Mucosa of stomach (tissue), 1 donor: ENCODE results near the gene AKAP6.

Source experiments
- H3K27me3 ChIP-seq: one replicate; pipeline ENCODE4 v1.7.0; 2013; ENCODE audit warnings: mild to moderate bottlenecking, low read length; ENCODE audit not compliant: control insufficient read depth, insufficient read depth
- H3K36me3 ChIP-seq: one replicate; pipeline ENCODE4 v1.7.0; 2013; ENCODE audit warnings: low read length; ENCODE audit not compliant: control insufficient read depth, insufficient read depth
- H3K4me1 ChIP-seq: one replicate; pipeline ENCODE4 v1.7.0; 2013; ENCODE audit warnings: mild to moderate bottlenecking, low read length; ENCODE audit not compliant: control insufficient read depth, insufficient read depth
- H3K4me3 ChIP-seq: one replicate; pipeline ENCODE4 v1.7.0; 2013; ENCODE audit warnings: low read length
- H3K9ac ChIP-seq: one replicate; pipeline ENCODE4 v1.7.0; 2013; ENCODE audit warnings: mild to moderate bottlenecking, low read length, moderate library complexity
- H3K9me3 ChIP-seq: one replicate; pipeline ENCODE4 v1.7.0; 2013; ENCODE audit warnings: mild to moderate bottlenecking, low read length, moderate library complexity; ENCODE audit not compliant: control insufficient read depth
- donor health status: Pancreatic carcinoma.

The AKAP6 gene

DNA sequence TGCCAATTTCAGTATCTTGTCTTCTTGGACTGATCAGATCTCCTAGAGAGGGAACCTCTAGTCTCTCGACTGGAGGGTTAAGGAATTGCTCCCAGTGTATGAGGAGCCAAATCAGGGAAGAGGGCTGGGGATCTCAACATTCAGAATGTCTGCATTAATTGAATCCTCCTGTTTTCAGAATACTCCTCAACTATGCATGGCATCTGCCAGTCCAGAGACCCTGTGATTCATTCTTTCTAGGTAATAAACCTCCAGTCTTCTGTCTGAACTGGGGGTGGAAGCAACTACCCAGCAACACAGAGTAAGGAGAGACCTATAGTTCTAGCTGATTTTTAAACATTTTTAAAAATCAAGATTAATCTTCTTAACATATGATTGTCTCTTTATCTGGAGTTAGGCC lies 92.7 kb downstream of the AKAP6 start:
- H3K4me1 ChIP-seq = no peaks in the 10 kb centered on the region
- H3K4me3 ChIP-seq = no peak overlapping the region
- no peaks in the 10 kb centered on the region for H3K27me3 ChIP-seq
- H3K36me3 ChIP-seq = no peaks in the 10 kb centered on the region
- no peak overlapping the region for H3K9ac ChIP-seq
- no peaks in the 10 kb centered on the region for H3K9me3 ChIP-seq

DNA sequence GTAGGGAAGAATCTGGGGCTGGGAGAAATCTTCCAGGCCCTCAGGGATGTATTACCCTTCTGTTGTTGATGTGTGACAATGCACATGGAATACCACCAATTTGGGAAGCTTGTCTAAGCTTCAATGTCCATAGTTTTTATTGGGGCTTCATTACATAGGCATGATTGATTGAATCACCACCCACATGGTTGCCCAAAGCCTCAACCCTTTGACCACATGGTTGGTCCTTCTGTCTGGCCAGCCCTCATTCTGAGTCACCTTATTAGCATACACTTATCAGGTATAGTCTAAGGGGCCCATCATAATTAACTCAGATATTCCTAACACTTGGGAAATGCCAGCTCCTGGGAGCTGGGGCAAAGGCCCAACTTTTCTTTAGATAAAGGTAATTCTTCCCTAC lies 93.3 kb downstream of the AKAP6 start:
- Histone ChIP-seq H3K36me3 (no peaks in the 10 kb centered on the region), H3K4me1 (no peaks in the 10 kb centered on the region), H3K27me3 (no peaks in the 10 kb centered on the region), H3K9ac (no peak overlapping the region), H3K4me3 (no peak overlapping the region), H3K9me3 (no peaks in the 10 kb centered on the region)

DNA sequence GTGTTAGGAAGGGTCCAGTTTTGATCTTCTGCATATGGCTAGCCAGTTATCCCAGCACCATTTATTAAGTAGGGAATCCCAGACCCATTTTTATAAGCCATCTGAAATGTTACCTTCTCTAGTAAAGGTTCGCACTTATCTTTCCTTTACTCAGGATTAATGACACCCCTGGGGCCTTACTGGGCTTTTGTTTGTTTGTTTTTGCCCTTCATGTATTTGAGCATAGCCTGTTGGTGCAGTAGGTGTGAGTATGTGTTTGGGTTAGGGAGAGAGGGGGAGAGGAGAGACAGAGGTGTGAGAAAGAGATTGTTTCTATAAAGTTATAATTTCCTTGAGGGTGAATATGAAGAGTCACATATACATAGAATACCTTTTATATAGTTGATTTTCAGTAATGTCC lies 96.9 kb downstream of the AKAP6 start:
- Histone ChIP-seq H3K9me3 (no peaks in the 10 kb centered on the region), H3K4me3 (no peak overlapping the region), H3K4me1 (no peaks in the 10 kb centered on the region), H3K9ac (no peak overlapping the region), H3K36me3 (no peaks in the 10 kb centered on the region), H3K27me3 (no peaks in the 10 kb centered on the region)

DNA sequence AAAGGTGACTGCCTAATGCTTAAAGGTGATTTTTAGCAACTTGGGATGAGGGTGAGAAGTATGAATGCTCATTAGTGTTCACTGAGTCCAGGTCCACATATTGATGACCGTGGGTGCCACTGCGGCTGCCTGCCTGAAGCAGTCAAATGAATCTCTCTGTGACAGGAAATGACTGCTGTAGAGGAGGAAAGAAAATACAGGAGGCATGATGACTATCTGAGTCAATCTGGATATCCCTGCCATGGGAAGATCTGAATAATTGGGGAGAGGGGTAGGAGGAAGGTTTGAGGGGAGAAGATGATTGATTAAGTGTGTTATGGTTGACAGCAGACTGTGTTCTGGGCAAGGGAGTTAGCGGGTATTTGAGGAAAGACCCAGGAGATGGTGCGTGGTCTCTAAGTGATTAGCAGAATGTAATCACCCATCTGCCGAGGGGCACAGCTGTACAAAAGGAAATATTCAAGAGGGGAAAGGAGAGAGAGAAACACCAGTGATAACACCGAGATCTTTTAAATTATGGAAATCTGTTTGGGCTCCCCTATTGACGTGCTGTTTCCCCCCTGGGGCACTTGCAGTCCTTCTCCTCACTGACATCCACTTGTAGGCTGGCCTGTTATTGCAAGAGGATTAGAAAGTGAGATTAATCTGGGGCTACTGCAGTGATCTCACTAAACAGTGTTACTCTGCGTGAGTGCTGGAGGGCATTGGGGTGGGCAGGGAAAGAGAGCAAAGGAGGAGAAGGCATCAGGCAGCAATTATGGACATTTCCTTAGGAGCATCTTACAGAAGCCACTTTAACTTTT lies 97.7 kb downstream of the AKAP6 start:
- Histone ChIP-seq H3K9ac (no peak overlapping the region), H3K27me3 (no peaks in the 10 kb centered on the region), H3K4me3 (no peak overlapping the region), H3K9me3 (no peaks in the 10 kb centered on the region), H3K36me3 (no peaks in the 10 kb centered on the region), H3K4me1 (no peaks in the 10 kb centered on the region)

DNA sequence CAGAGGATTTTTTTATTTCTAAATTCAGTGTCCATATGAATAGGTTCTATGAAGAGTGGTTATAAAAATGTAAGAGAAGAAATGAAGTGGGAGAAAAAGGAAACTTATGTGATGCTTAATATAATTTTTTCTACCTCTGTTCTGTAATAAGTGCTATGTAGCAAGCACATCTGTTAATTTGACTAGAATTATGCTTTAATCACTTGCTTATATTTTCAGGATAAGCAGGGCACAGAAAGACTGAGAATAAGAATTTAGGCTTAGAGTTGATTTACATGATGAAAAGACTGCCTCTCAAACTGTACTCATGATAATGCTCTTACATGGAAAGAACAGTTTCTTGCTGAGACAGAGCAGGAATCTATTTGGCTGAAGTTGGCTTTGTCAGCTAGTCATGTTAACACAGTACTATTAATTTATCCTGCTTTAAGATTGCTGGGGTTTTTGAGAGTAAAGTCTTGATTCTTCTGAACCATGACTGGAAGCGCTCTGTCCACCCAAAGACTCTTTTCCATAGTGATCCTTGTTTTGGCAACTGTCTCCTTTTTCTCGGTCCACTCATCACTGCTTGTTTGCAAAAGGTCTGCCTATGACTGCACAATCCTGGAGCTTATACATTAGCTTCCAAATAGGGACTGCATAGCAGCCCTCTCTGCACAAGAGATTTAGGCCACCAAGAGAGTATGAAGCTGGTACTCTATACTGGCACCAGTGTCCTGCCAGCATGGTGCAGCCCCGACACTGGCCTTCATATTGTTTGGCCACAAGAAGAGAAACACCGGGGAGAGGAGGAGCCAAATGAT lies 98.8 kb downstream of the AKAP6 start:
- H3K36me3 ChIP-seq = no peaks in the 10 kb centered on the region
- H3K4me1 ChIP-seq = no peaks in the 10 kb centered on the region
- H3K9ac ChIP-seq = no peak overlapping the region
- no peak overlapping the region for H3K4me3 ChIP-seq
- H3K27me3 ChIP-seq = no peaks in the 10 kb centered on the region
- no peaks in the 10 kb centered on the region for H3K9me3 ChIP-seq

DNA sequence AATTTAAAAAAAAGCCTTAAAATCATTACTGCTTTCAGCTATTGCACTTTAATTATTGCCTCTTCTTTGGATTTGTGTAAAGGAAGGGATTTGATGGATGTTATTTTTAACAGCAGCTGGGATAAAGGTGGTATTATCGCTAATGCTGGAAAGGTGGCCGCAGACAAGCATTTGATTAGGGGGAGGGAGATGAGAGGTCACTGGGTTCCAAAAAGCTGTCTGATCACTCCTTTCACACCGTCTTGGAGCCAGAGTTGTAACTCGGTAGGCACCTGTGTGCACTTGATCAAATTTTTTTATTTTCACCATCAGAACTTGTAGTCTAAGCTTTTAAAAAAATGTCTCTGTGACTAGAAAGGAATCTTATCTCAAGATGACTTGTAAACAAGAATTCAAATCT lies 99.8 kb downstream of the AKAP6 start:
- Histone ChIP-seq H3K4me3 (no peak overlapping the region), H3K9me3 (no peaks in the 10 kb centered on the region), H3K36me3 (no peaks in the 10 kb centered on the region), H3K27me3 (no peaks in the 10 kb centered on the region), H3K4me1 (no peaks in the 10 kb centered on the region), H3K9ac (no peak overlapping the region)

DNA sequence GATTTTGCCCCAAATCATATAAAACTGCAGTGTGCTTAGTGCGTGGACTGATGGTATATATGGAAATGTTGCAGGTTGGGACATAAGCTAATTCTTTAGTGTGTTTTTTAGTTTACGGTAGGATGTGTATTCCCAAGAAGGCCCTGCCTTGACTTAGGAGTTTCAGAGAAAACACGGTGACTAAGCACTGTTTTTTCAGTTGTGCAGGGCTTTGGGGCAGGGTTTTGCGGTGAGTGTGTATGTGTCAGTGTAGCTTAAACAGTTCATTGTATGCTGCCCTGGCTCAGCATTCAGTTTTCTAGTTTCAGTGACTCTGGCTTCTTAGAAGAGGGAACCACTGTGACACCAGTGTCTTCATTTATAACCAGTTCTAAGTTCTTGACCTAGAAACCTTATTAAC lies 101.2 kb downstream of the AKAP6 start:
- H3K4me1 ChIP-seq = no peaks in the 10 kb centered on the region
- H3K36me3 ChIP-seq = no peaks in the 10 kb centered on the region
- H3K27me3 ChIP-seq = no peaks in the 10 kb centered on the region
- H3K4me3 ChIP-seq = no peak overlapping the region
- no peaks in the 10 kb centered on the region for H3K9me3 ChIP-seq
- H3K9ac ChIP-seq = no peak overlapping the region

DNA sequence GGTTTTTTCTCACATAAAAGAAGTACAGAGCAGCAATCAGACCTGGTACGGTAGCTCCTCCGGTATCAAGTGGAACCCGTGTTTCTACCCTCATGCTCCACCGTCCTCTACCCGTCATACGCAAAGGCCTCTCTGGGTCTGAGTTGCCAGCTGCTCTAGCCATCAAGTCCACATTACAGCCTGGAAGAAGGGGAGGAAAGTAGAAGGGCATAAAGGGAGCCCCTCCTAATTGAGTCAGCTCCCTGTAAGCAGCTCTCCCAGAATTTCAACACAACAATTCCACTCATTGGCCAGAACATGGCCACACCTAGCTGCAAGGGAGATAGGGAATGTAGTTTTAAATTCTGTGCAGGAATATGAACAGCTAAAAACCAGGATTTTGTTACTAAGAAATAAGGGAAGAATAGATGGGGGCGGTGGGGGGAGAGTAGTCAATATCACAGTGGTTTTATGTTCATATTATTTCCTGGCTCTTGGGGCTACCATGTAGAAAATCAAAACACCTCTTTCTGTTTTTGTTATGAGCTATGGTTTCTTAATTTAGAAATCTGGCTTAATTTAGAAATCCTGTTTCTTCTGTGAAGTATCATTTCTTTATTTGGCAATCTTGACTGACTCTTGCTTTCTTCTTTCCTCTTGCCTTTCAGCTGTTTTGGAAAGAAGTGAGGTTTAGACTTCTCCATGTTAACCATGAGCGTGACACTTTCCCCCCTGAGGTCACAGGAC lies 103.9 kb downstream of the AKAP6 start:
- H3K4me3 ChIP-seq = no peak overlapping the region

DNA sequence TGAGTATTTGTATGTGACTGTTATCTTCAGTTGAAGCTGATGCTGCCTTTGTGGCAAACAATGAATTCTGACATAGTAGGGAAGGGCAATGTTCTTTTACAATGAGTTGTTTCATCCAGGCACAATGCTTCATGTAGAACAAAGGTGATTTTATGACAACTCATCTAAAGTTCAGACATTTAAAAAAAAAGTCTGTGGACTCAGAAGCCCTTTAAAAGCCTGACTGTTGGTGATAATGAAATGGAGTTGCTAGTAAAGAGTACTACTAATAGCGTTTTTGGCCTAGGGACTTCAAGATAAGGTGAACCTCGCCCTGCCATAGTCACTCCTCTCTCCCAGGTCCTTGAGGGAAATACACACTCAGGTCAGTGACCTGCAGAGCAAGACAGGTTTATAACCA lies 105.1 kb downstream of the AKAP6 start:
- Histone ChIP-seq H3K4me3 (no peak overlapping the region), H3K9ac (no peak overlapping the region), H3K27me3 (no peaks in the 10 kb centered on the region), H3K36me3 (no peaks in the 10 kb centered on the region), H3K9me3 (no peaks in the 10 kb centered on the region), H3K4me1 (no peaks in the 10 kb centered on the region)

More for the DNA sequence above, 103.9 kb downstream of the AKAP6 start:
- no peaks in the 10 kb centered on the region for H3K36me3 ChIP-seq
- H3K4me1 ChIP-seq = no peaks in the 10 kb centered on the region
- no peaks in the 10 kb centered on the region for H3K27me3 ChIP-seq
- no peak overlapping the region for H3K9ac ChIP-seq
- no peaks in the 10 kb centered on the region for H3K9me3 ChIP-seq

DNA sequence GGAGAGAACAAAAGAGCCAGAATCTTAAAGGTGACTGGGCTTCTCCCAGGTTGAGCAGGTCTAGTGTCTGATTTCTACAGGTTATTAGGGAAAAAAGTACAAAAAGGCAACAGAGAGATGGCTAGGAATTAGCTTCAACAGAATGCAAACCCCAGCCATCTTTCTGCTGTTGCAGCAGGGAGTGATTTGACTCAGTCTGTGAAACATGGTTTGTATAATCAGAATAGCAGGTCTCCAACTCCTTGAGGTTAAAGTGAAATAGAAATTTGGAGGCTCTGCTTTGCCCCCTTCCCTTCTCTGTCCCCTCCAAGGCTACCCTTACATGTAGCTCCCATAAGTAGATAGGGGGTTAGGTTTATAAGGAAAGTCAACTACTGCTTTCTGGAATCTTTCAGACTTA lies 105.8 kb downstream of the AKAP6 start:
- H3K27me3 ChIP-seq = no peaks in the 10 kb centered on the region
- H3K4me3 ChIP-seq = no peak overlapping the region
- H3K36me3 ChIP-seq = no peaks in the 10 kb centered on the region
- H3K9me3 ChIP-seq = no peaks in the 10 kb centered on the region
- H3K4me1 ChIP-seq = no peaks in the 10 kb centered on the region
- H3K9ac ChIP-seq = no peak overlapping the region

DNA sequence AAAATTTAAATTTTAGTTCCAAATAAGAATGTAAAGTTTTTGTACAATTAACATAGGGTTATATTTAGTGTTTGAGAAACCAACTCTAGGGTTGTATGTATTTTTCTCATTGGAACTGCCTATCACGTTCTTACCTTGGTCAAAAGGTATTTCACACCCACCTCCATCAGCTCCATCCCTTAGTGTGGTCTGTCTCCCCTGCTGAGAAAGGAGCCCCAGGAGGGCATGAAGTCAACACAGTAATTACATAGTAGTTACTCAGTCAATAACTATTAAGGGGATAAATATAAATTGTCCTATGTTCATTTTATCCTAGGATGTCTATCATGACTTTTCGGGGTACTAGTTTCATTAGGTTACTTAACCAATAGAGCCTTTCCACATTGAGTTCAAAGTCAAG lies 106.3 kb downstream of the AKAP6 start:
- Histone ChIP-seq H3K4me1 (no peaks in the 10 kb centered on the region), H3K9me3 (no peaks in the 10 kb centered on the region), H3K27me3 (no peaks in the 10 kb centered on the region), H3K9ac (no peak overlapping the region), H3K4me3 (no peak overlapping the region), H3K36me3 (no peaks in the 10 kb centered on the region)

DNA sequence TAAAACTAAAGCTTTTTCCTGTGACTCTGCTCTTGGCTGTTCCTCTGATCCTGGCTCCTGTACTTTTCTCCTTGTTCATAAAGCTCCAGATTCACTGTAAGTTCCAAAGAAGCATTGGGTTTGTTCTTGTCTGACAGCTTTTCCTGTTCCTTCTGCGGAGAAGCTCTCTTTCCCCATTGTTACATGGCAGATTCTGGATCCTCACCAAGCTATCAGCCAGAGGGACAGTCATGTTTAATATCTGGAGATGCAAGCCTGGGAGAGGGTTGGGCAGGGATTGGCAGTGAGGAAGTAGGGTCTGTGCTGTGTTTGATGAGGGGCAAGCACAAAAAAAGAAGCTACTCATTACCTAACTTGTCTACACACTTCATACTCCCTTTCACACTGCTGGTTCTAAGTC lies 107.9 kb downstream of the AKAP6 start:
- Histone ChIP-seq H3K9ac (no peak overlapping the region), H3K4me1 (no peaks in the 10 kb centered on the region), H3K4me3 (no peak overlapping the region), H3K36me3 (no peaks in the 10 kb centered on the region), H3K27me3 (no peaks in the 10 kb centered on the region), H3K9me3 (no peaks in the 10 kb centered on the region)
